Urinary bladder (tissue), 4 donors: ENCODE results near the gene PAK1IP1. TPM values are rescaled to one million over a fixed set of nuclear protein-coding genes. Genes with fewer than 3 reads are reported as not detected.
A peak's percentile ranks its signal among the peaks of the same experiment; 100 is the strongest.
"Not testable (repeated sequence)": the region's sequence is repeated elsewhere in the genome, so short reads cannot be mapped to it uniquely, and the experiment has no call there.

Source experiments
- DNase-seq: peaks from one replicate; pipeline ENCODE4 v3.0.0-alpha.2; 2015; ENCODE audit errors: extremely low spot score
- H3K27ac ChIP-seq: one replicate; pipeline ENCODE4 v1.5.1; 2013; ENCODE audit warnings: low read depth, mild to moderate bottlenecking, moderate library complexity
- H3K36me3 ChIP-seq: one replicate; pipeline ENCODE4 v1.6.1; 2013; ENCODE audit warnings: mild to moderate bottlenecking, moderate library complexity; ENCODE audit not compliant: insufficient read depth
- H3K4me1 ChIP-seq: one replicate; pipeline ENCODE4 v1.6.1; 2013; ENCODE audit warnings: mild to moderate bottlenecking, moderate library complexity; ENCODE audit not compliant: insufficient read depth
- H3K4me3 ChIP-seq: one replicate; pipeline ENCODE4 v1.5.1; 2013; ENCODE audit warnings: low read depth, low read length
- WGBS: extraction: QIAGEN DNeasy Blood & Tissue Kit; methylation state at CpG from one replicate; pipeline ENCODE4 v1.1.7; 2013; 5-methylcytosine and 5-hydroxymethylcytosine counted together
- polyA plus RNA-seq: library from polyadenylated mRNA; stranded (reverse); fragments of 200-250 nt; gene quantifications from one replicate; pipeline ENCODE4 v1.2.3, GENCODE V29; 2013
- total RNA-seq: library from RNA; depleted of rRNA; stranded (reverse); fragments of >200 nt; gene quantifications from one replicate; pipeline ENCODE4 v1.2.3, GENCODE V29; 2014
- donor health status: healthy with polysubstance abuse.
- donor health status: healthy.

PAK1IP1 gene
- total RNA-seq (16.8 TPM), polyA plus RNA-seq (11.7 TPM)

- DNase-seq, result peak; percentile 94
- H3K36me3 ChIP-seq, result no peaks in the 10 kb centered on the region
- under 1% methylated on average over 53 of the region's 53 CpGs for WGBS
Observed at GRCh38 chr6:10694302-10695085, at the start of gene PAK1IP1, which contains the start of gene C6orf52. Gene PAK1IP1 (plus strand): TSS chr6:10694972. CDS start chr6:10694986, 14 bp downstream. Gene C6orf52 (minus strand): TSS chr6:10694616. CDS start chr6:10687550, 7,066 bp downstream.

GRCh38 chr6:10655508-10656055, 39.2 kb upstream of the PAK1IP1 start:
- no peak for DNase-seq
- no peak overlapping the region for H3K4me3 ChIP-seq
- H3K4me1 ChIP-seq, result no peaks in the 10 kb centered on the region
- 77% methylated on average over 12 of the region's 12 CpGs for WGBS
- H3K27ac ChIP-seq, result no peak overlapping the region
- H3K36me3 ChIP-seq, result no peaks in the 10 kb centered on the region

More at GRCh38 chr6:10694302-10695085, at the start of gene PAK1IP1, which contains the start of gene C6orf52:
- Histone ChIP-seq H3K4me1 (no peaks in the 10 kb centered on the region), H3K4me3 (peak within 1 kb of the TSS; percentile 88), H3K27ac (peak within 1 kb of the TSS; percentile 93)

- no peak overlapping the region for H3K27ac ChIP-seq
- H3K4me3 ChIP-seq, result peak overlapping the region; percentile 22
- H3K36me3 ChIP-seq, result no peaks in the 10 kb centered on the region
- 86% methylated on average over 24 of the region's 24 CpGs for WGBS
- H3K4me1 ChIP-seq, result no peaks in the 10 kb centered on the region
- no peak for DNase-seq
Observed at GRCh38 chr6:10658910-10659698, 35.7 kb upstream of the PAK1IP1 start.

GRCh38 chr6:10659699-10660348, 34.9 kb upstream of the PAK1IP1 start:
- Histone ChIP-seq H3K36me3 (no peaks in the 10 kb centered on the region), H3K27ac (no peak overlapping the region), H3K4me1 (no peaks in the 10 kb centered on the region), H3K4me3 (peak overlapping the region; percentile 22)
- WGBS, result 80% methylated on average over 48 of the region's 48 CpGs
- no peak for DNase-seq

GRCh38 chr6:10660431-10661191, 34.2 kb upstream of the PAK1IP1 start:
- H3K36me3 ChIP-seq, H3K27ac ChIP-seq, H3K4me3 ChIP-seq, DNase-seq, H3K4me1 ChIP-seq: not testable (repeated sequence)
- 95% methylated on average over 11 of the region's 11 CpGs for WGBS

GRCh38 chr6:10662207-10662606, 32.6 kb upstream of the PAK1IP1 start:
- no peak for DNase-seq
- Histone ChIP-seq H3K4me1 (no peaks in the 10 kb centered on the region), H3K36me3 (no peaks in the 10 kb centered on the region), H3K4me3 (no peak overlapping the region), H3K27ac (no peak overlapping the region)
- WGBS, result 82% methylated on average over 8 of the region's 8 CpGs

GRCh38 chr6:10662742-10663141, 32.0 kb upstream of the PAK1IP1 start:
- H3K4me1 ChIP-seq, result no peaks in the 10 kb centered on the region
- 88% methylated on average over 2 of the region's 2 CpGs for WGBS
- no peak for DNase-seq
- no peak overlapping the region for H3K4me3 ChIP-seq
- no peaks in the 10 kb centered on the region for H3K36me3 ChIP-seq
- H3K27ac ChIP-seq, result no peak overlapping the region

GRCh38 chr6:10665595-10665994, 29.2 kb upstream of the PAK1IP1 start:
- H3K4me1 ChIP-seq, H3K36me3 ChIP-seq, DNase-seq, H3K27ac ChIP-seq, H3K4me3 ChIP-seq: not testable (repeated sequence)
- 66% methylated on average over 1 of the region's 1 CpG for WGBS

GRCh38 chr6:10668126-10668917, 26.4 kb upstream of the PAK1IP1 start:
- Histone ChIP-seq H3K4me1 (no peaks in the 10 kb centered on the region), H3K36me3 (no peaks in the 10 kb centered on the region), H3K27ac (no peak overlapping the region), H3K4me3 (no peak overlapping the region)
- WGBS, result 85% methylated on average over 6 of the region's 6 CpGs
- DNase-seq, result no peak

GRCh38 chr6:10676403-10676802, 18.4 kb upstream of the PAK1IP1 start:
- Histone ChIP-seq H3K36me3 (no peaks in the 10 kb centered on the region), H3K4me3 (no peak overlapping the region), H3K27ac (no peak overlapping the region), H3K4me1 (no peaks in the 10 kb centered on the region)
- 88% methylated on average over 7 of the region's 7 CpGs for WGBS
- no peak for DNase-seq

GRCh38 chr6:10678456-10678855, 16.3 kb upstream of the PAK1IP1 start:
- DNase-seq, result no peak
- WGBS, result 61% methylated on average over 4 of the region's 4 CpGs
- H3K4me3 ChIP-seq, result no peak overlapping the region
- H3K4me1 ChIP-seq, result no peaks in the 10 kb centered on the region
- H3K36me3 ChIP-seq, result no peaks in the 10 kb centered on the region
- H3K27ac ChIP-seq, result no peak overlapping the region

- Histone ChIP-seq H3K36me3 (no peaks in the 10 kb centered on the region), H3K4me1 (no peaks in the 10 kb centered on the region), H3K4me3 (no peak overlapping the region), H3K27ac (no peak overlapping the region)
- WGBS, result 58% methylated on average over 3 of the region's 3 CpGs
- DNase-seq, result no peak
Observed at GRCh38 chr6:10681795-10682194, 13.0 kb upstream of the PAK1IP1 start.
